GM11168 (cell line): ENCODE results near the gene PEX14.

Experiments used
- in situ Hi-C: fragments of 300-500 bp; cut with MboI; formaldehyde crosslinking; loops from one replicate; pipeline ENCODE4 v1.12.0; 2022; ENCODE audit warnings: low sequenced_read_pairs; ENCODE audit not compliant: unreplicated experiment

The PEX14 gene

GRCh38 chr1:10671090-10671489 lies 196.3 kb downstream of the PEX14 start:
- in situ Hi-C loops: no loop called here

- in situ Hi-C loops: no loop called here
Measured at GRCh38 chr1:10671622-10672342, 197.0 kb downstream of the PEX14 start.

GRCh38 chr1:10672343-10673050 lies 197.7 kb downstream of the PEX14 start:
- in situ Hi-C loops: no loop called here

- in situ Hi-C loops: no loop called here
Measured at GRCh38 chr1:10673109-10673711, 198.5 kb downstream of the PEX14 start.

DNA sequence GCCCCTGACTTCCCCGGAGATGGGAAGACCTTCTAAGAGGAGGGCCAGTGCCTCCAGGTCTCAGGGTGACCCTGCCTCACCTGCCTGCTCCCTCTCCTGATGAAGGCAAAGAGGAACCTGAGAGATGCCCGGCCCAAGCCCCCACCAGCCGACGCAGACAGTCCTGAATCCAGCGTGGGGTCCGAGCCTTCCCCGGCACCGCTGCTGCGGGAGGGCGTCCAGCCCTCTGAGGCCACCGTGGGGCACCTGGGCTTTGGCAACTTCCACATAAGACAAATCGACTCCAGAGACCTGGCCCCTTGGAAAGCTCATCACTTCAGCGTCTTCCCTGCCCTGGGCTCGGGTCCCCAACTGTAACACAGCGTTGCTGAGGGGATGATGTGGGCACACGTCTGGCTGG lies 199.5 kb downstream of the PEX14 start:
- in situ Hi-C loops: no loop called here

DNA sequence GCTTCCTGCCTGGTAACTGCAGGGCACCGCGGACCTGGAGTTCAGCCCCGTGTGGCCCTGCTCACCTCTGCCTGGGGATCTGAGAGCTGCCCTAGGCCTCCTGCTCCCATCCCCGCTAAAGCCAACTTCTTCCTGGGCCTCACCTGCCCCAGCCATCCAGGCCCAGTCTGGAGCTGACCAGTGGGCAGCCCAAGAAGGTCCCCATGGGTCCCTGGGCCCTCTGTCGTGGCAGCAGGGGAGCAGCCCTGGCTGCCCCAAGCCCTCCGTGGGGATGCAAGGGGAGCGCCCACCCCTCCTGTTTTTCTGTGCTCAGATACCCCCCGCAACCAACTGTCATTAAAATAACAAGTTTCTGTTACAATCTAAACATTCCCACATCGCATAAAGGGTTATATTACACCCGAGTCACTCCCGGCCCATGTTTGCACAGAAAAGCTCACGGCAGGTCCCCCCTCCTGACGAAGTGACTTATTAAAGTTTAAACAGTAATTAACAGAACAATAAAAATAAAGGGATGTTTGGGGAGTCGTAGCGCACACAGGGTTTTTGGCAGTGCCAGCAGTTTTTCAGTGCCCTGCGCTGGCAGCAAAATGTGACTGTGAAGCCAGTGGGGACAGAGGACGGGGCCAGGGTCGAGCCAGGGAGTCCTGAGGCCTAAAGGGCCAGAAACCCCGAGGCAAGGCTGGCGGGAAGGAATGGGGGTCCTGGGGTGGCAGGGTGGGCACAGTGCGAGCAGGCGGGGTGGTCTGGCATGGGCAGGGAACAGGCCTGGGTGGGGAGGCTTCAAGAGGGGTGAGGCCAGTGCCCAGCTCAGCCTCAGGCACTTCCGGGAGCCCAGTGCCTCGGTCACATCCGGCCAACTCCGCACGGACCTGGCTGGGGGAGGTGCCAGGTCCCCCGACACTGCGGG lies 200.2 kb downstream of the PEX14 start:
- in situ Hi-C loops: no loop called here

- in situ Hi-C loops: no loop called here
Measured at GRCh38 chr1:10675813-10676212, 201.1 kb downstream of the PEX14 start.

- in situ Hi-C loops: no loop called here
Measured at GRCh38 chr1:10676963-10677362, 202.2 kb downstream of the PEX14 start.

DNA sequence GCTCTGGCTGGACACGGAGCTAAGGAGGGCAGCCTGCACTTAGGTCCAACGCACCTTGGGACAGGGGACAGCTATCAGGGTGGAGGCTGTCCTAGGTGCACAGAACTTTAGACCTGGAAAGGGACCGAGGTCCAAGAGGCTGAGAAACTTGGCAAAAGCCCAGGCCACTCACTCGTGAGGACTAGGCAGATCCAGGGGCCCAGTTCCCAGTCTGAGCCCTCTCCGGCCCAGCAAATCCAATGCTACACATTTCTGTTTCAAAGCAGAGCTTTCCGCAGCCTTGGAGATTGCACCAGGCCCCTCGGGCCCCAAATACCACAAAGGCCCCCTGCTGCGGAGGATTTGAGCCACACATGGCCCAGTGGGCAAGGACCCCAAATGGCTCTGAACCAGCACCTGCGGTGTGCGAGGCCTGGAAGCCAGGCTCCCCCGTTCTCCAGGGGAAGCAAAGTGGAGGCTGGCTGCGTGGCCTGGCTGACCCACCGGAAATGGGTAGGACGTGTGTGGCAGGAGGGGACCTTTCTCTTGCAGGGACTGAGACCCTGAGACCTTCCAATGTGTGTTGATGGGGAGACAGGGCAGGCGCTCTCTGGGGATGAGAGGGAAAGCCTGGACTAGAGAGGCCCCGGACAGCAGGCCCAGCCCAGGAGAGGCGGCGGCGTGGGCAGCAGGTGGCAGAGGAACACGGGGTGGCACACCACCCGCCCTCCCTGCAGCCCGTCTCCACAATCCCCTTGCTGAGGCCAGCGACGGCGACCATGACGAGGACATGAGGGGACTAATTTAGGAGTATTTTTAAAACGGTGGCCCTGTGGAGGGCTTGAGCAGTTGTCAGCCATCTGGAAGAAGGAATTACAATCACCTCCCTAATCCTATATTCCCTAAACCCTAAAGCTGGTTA lies 203.0 kb downstream of the PEX14 start:
- in situ Hi-C loops: no loop called here

DNA sequence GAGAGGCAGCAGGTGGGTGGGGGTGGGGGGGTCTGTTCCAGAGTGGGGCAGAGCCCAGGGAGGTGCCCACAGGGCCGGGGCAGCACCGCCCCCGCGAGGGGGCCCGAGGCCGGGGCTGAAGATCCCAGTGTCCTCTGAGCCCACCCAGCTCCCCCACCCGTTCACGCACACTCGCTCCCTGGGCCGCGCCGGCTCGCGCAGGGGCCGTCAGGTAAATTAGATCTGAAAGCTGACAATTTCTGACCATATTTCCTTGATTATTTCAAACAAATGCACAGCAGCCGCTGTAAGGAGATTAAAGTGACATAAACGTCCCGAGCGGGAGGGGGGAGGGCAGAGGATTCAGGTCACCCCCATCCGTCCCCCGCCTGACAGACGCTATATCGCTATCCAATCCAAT lies 203.7 kb downstream of the PEX14 start:
- in situ Hi-C loops: no loop called here

GRCh38 chr1:10678852-10679251 lies 204.1 kb downstream of the PEX14 start:
- in situ Hi-C loops: no loop called here

DNA sequence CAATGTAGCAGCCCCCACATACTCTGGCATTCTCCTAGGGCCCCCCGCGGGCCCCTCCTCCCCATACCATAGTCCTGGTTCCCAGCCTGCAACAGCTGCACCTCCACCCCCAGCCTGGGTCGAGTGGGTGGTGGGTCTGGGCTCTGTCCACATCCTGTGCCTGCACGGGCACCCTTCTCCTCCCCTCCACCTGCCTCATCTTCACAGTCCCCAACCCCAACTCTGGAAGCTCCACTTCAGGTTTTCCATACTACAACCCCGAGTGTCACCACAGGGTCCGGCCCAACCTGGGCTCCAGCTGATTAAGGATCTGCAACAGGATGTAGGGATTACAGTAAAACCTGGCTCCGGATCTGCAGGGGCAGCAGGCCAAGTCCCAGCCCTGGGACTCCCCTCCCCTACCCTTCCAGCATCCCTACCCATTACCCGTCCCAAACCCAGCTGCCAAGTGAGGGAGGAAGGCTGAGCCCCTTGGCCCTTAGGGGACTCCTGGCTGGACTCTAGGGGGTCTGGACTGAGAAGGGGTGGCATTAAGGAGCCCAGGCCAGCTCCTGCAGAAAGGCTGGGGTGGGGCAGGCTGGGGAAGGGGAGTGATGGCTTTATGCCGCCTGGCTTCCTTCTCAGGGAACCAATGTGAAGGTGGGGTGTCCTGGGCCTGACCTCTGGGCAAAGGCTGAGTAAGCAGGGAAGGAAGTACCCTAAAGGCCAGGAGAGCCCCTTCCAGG lies 204.9 kb downstream of the PEX14 start:
- in situ Hi-C loops: no loop called here
